PFSK-1 (cell line): ENCODE data around the gene RNASE8.

Experiments
- FOXP2 ChIP-seq: optimal IDR thresholded peaks from 2 replicates; pipeline ENCODE3; 2011; ENCODE audit warnings: borderline replicate concordance, control low read depth, inconsistent platforms; ENCODE audit not compliant: insufficient read depth; ENCODE audit errors: extremely low read length, extremely low read depth
- POLR2AphosphoS5 ChIP-seq: IDR thresholded peaks from 2 replicates; pipeline ENCODE4 v1.6.1; 2012; ENCODE audit warnings: low read depth, mild to moderate bottlenecking, control low read depth, low read length, moderate library complexity
- SIN3A ChIP-seq: IDR thresholded peaks from 2 replicates; pipeline ENCODE4 v1.6.1; 2012; ENCODE audit warnings: mild to moderate bottlenecking, low read length, moderate library complexity, borderline replicate concordance; ENCODE audit not compliant: insufficient read depth
- TAF1 ChIP-seq: IDR thresholded peaks from 2 replicates; pipeline ENCODE4 v1.6.1; 2012; ENCODE audit warnings: low read length, control low read depth, borderline replicate concordance; ENCODE audit not compliant: insufficient read depth

GRCh38 chr14:21036751-21037150, 20.9 kb upstream of the RNASE8 start:
- TF ChIP-seq TAF1, result no peak
- no peak for TF ChIP-seq POLR2AphosphoS5
- TF ChIP-seq SIN3A, result no peak
- TF ChIP-seq FOXP2, result no peak
